Activated T-cell treated with anti-CD3 and anti-CD28 coated beads, Interleukin-2, amount 50 U/mL, for 48 hours (primary cell): Measurements from ENCODE around the gene LY9.
"Not testable (repeated sequence)": the region's sequence is repeated elsewhere in the genome, so short reads cannot be mapped to it uniquely, and the experiment has no call there.

Source experiments
- DNase-seq, 2 experiments: peaks; one replicate each; pipeline ENCODE4 v3.0.0-alpha.2; 2020

LY9 gene

GRCh38 chr1:160774886-160775719, 20.9 kb upstream of the LY9 start:
- DNase-seq = no peak

- no peak for DNase-seq
These were observed 19.8 kb upstream of the LY9 start for GRCh38 chr1:160776178-160776577.

- DNase-seq = peak; percentile 55 to 61
These were observed 18.4 kb upstream of the LY9 start for GRCh38 chr1:160777486-160778089.

DNA sequence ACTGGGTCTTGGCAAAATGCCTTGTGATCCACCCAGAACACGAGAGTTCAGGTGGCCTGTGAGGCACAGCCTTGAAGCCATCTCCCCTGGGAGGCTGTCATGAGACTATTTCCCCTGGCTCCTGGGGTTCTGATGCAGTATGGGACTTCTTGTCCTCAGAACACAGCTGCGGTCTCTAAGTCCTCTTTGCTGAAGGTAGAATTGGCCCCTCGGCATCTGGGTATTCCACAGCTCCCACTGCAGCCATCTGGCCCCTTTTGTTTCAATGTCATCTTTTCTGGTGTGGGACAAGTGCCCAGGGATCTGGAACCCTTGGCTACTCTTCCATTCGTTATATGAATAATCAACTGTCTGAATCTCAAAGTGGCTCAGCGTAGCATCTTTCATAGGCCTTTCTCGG, 17.0 kb upstream of the LY9 start:
- no peak for DNase-seq

- peak in 1 of 2 experiments; percentile 68 for DNase-seq
These were observed 16.2 kb upstream of the LY9 start for GRCh38 chr1:160779626-160780397.

DNA sequence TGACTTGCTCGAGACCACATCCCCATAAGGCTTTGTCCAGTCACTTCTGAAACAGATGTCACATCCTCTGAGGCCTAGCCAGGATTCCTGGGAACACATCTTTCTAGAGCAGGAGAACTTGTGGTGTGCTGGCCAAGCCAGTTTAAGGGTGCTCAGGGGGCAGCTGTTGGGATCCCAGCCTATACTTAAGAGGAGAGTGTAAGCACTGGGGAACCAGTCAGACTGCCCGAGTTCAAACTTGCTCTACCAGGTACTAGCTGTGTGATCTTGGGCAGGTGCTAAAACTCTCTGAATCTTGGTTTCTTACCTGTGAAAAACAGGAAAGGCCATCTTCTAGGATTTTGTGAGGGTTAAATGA, 15.6 kb upstream of the LY9 start:
- DNase-seq = no peak

DNA sequence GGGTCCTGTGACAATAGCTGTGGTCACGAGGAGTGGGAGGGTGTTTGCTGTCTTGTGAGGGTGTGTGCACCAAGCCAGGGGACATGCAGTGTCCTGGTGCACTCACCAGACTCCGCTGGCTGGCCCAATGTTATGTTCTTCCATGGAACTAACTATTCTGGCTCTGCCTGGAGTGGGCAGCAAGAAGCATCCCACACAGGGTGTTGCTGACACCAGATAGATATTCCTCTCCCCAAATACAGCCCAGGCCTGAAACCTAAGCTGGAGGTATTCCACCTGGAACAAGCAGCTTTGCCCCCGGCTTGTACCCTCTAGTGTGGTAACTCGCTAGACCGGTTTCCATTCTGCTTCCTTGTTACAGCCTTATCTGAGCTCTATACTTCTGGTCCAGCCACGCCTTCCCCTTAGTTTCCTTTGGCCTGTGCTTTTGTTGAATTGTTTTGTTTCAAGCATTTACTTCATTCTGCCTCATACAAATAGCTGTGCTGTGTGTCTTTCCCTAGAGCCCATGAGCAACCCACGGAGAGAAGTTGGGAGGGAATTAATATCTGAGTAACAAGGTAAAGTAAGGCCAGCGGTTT, 14.7 kb upstream of the LY9 start:
- DNase-seq = no peak

DNA sequence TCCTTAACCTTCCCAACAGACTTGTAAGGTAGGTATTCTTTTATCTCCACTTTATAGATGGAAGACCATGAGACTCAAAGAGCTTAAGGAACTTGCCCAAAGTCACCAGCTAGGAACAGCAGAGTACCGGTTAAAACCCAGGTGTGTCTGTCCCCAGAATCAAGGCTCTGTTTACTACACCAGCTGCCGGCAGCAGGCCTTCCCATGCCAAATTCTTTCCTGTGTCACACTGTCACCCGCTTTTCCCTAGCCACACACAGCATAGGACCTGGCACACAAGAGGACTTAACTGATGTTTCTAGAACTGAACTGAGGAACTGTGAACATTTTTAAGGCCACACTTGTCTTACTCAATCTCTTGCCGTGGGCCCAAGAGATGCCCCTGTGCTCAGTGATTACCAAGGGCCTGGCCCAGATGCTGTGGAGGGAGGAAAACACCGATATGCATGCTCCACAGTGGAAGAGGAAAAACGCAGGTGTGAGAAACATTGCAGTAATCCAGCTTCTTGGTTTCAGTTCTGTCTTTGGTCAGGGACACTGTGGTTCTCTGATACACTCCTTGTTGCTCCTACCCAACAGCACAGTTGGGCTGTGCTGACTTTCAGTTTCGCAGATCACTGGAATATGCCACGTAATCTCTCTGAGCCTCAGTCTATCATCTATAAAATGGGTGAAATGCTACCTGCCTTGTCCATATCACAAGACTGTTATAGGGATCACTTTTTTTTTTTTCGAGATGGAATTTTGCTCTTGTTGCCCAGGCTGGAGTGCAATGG, 13.9 kb upstream of the LY9 start:
- DNase-seq = no peak

DNA sequence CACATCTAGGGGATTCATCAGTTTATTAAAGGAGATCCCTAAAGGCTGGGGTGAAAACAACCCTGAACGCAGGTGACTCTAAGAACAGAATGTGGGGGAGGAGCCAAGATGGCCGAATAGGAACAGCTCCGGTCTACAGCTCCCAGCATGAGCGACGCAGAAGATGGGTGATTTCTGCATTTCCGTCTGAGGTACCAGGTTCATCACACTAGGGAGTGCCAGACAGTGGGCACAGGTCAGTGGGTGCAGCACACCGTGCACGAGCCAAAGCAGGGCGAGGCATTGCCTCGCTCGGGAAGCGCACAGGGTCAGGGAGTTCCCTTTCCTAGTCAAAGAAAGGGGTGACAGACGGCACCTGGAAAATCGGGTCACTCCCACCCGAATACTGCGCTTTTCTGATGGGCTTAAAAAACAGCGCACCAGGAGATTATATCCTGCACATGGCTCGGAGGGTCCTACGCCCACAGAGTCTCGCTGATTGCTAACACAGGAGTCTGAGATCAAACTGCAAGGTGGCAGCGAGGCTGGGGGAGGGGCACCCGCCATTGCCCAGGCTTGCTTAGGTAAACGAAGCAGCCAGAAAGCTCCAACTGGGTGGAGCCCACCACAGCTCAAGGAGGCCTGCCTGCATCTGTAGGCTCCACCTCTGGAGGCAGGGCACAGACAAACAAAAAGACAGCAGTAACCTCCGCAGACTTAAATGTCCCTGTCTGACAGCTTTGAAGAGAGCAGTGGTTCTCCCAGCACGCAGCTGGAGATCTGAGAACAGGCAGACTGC, 12.8 kb upstream of the LY9 start:
- not testable (repeated sequence) for DNase-seq

DNA sequence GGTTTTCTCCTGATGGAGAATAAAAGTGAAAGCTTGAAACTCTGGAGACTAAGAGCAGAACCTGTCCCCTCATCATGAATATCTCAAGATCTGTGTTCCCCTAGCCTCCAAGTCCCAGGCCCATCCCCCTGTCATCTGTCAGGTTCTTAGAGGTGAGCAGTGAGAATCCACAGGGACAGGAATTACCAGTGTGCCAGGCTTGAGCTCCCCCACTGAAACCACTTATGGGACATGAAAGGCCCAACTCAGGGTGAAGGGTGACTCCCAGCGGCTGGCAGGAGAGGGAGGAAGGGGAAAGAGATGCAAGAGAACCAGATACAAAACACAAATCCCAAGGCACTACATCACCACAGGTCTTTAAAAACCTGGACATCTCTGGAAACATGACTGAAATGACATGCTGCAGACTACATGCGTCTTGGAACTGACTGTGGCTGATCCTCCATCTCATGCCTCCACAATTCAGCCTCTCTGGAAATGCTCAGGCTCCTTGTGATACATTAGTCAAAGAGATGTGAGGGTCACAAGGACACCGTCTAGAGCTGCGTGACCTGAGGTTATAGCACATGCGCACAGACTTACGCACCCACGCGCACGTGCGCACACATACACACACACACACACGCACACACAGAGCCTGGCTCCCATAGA, 6.8 kb upstream of the LY9 start:
- DNase-seq = no peak

GRCh38 chr1:160789702-160790611, 6.0 kb upstream of the LY9 start:
- DNase-seq = no peak

DNA sequence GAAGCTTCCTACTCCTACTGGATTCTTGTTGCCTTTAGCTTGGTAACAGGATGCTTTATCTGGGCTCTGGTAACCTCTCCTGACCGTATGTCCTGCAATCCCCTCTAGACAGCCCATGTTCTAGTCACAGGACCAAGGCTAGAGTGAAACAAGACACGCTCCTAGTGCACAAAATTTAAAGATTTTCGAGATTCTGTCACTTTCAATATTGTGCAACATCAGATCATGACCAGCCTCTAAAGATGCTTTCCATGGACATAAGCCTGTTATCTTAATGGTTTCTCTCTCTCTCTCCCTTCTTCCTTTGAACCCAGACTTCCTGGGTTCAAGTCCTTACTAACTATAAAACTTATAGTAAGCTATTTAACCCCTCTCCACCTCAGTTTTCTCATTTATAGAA, 1.6 kb upstream of the LY9 start:
- no peak for DNase-seq

- no peak for DNase-seq
These were observed 1.3 kb downstream of the LY9 start for GRCh38 chr1:160797271-160797709.

DNA sequence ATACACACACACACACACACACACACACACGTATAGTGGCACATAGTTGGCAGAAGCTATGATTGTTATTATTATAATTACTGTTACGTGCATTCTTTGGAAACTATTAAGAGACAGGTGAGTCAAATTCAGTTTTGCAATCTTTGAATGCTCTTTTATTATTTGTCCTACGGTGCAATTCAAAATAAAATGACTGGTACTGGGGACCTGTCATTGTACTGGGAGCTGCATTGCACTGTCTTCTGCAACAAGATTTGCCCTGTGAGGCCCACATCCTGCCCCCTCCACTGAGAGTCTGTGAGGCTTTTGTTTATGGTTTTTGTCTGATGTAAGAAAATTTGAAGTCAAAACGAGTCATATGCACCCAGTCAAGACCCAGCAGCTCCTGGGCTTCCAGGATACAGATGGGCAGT, 1.9 kb downstream of the LY9 start:
- peak; percentile 59 to 68 for DNase-seq

DNA sequence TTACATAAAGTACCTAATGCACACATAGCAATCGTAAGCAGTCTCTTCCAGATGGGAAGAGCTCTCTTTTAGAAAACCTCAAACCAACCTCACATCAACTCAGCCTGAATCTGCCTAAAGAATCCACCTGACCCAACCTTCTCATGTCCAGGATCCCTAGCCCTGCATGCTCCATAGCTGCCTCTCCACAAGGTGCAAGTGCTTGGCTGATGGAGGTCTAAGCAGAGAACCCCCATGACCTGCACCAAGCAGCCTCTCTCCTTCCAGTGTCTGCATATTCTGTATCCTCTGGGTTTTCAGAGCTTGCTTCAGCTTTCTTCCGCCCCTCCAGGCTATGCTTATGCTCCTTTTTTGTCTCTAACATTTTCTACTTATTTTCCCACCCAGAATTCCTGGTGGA, 2.5 kb downstream of the LY9 start:
- peak in 1 of 2 experiments; percentile 23 for DNase-seq

- no peak for DNase-seq
These were observed 3.7 kb downstream of the LY9 start for GRCh38 chr1:160799641-160800040.

DNA sequence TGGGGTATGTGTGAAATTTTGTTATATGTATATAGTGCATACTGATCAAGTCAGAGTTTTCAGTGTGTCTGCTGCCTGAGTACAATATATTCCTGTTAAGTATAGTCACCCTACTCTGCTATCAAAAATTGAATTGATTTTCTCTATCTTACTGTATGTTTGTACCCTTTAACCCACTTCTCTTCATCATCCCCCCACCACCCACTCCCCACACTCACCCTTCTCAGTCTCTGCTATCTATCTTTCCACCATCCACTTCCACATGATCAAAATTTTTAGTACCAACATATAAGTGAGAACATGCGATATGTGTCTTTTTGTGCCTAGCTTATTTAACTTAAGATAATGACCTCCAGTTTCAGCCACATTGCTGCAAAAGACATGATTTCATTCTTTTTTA, 4.2 kb downstream of the LY9 start:
- DNase-seq = peak in 1 of 2 experiments; percentile 14

GRCh38 chr1:160800645-160801408, 4.9 kb downstream of the LY9 start:
- DNase-seq = peak in 1 of 2 experiments; percentile 24
